NCI-H524 (cell line): ENCODE data around the gene POTEC.
"Not testable (repeated sequence)": the region's sequence is repeated elsewhere in the genome, so short reads cannot be mapped to it uniquely, and the experiment has no call there.

Experiments
- DNase-seq, 2 experiments: peaks; one replicate each; lab custom pipeline; 2025; lab: John Stamatoyannopoulos, UW

Gene POTEC

GRCh38 chr18:14543446-14543964 is at the start of gene POTEC:
POTEC (minus strand) TSS chr18:14543600; CDS start chr18:14543146, 454 bp downstream.
- DNase-seq, result not testable (repeated sequence)

DNA sequence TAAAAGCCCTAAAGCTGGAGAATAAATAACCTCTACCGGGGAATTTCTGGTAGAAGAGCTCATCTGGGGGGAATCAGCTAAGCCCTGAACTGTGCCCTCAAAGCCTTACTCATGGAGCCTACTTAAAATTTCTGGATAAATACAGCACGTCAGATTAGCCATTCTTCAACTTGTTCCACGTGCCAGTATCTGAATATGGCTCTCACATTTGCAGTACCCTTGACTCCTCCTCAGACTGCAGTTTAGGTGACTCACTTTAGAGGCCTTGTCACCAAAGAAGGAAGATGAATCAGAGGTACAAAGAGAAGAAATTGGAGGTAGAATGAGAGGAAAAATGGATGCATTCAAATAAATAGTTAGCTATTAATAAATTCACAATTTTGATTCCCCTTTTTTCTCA is 34.6 kb upstream of the POTEC start:
- DNase-seq, result no peak

- not testable (repeated sequence) for DNase-seq
These were observed 16.1 kb upstream of the POTEC start for GRCh38 chr18:14559502-14559901.

- DNase-seq, result not testable (repeated sequence)
These were observed 11.7 kb downstream of the POTEC start for GRCh38 chr18:14531659-14532058.

- not testable (repeated sequence) for DNase-seq
These were observed 32.7 kb downstream of the POTEC start for GRCh38 chr18:14510707-14511106.

DNA sequence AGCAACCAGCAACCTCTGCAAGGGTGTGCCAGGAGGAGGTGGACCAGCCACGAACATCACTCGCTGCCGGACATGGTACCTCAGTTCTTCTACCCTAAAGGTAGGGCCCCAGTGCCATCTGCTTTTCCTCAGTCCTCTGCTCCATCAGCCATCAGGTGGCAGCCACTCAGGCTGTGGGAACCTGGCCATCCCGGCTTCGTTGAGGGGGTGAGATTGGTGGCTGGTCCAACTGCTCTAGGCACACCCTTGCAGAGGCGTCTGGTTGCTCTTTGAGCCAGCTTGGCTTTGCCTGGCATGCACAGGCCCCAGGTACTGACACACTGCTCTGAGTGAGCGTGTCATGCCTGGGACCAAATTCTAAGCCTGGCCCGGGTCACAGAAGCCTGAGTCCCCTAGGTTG is 39.7 kb downstream of the POTEC start:
- not testable (repeated sequence) for DNase-seq

- DNase-seq, result peak; percentile 66 to 85
These were observed 41.5 kb downstream of the POTEC start for GRCh38 chr18:14501894-14502293.

DNA sequence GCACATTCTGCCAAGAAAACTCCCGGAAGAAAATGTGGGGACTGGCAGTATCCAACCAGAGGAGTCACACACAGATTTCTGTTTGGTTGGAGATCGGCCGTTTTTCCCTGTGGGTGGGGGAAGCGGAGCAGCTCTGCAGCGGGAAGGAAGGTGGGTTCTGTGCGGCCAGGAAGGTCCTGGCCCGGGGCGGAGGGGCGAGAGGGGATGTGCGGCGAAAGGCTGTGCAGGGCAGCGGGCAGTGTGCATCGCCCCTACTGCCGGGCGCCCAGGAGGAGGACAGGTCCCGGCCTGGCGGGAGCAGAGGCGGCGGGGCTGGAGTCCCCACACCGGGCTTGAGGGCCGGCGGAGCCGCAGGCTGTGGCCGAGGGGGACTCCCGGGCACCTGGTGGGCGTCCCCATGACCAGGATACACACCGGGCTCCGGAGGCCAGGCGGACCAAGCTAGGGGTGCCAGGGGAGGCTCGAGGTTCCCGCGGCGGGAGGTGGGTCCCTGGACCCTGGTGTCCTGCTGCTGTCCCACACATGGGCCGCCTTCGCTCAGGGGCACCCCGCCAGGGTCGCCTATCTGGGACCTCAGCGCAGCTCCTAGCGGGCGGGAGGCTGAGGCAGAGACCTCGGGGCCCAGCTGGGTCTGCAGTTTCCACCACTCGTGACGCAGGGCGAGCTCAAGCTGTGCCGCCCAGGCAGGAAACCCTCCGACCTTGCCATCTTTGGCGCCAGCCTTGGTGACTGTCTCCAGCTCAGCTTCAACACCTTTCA is 54.0 kb downstream of the POTEC start:
- DNase-seq, result not testable (repeated sequence)

DNA sequence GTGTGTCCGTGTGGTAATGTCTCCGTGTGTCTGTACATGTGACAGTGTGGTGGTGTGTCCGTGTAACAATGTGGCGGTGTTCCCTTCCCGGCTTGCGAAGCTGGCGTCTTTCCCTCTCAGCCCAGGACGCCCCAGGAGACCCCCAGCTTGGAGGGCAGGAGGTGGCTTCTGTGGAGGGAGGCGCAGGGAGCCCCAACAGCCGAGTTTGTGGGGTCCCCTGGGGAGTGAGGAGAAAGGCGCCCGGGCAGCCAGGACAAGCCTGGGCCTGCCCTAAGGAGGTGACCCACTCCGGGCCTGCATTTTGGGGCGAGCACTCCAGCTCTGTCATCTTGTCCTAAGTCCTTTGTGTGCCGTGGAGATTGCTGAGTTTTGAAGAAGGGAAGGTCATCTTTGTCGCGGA is 54.6 kb downstream of the POTEC start:
- DNase-seq, result not testable (repeated sequence)

- not testable (repeated sequence) for DNase-seq
These were observed 56.3 kb downstream of the POTEC start for GRCh38 chr18:14486926-14487580.

DNA sequence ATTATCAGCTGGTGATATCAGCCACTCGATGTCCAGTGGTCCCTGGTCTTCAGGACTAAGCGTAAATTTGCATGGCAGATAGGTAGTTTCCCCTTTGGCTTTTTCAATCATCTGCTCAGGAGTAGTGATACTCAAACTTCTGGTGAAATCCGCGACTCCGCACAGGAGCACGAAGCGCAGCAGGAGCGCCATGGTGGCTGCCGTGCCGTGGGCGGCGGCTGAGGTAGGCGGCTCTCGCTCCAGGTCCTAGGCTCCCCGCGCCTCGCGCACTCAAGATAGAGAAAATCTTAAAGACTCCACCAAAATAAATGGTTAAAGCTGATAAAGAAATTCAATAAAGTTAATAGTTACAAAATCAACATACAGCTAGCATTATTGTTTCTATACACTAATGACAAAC is 64.3 kb downstream of the POTEC start:
- DNase-seq, result not testable (repeated sequence)

DNA sequence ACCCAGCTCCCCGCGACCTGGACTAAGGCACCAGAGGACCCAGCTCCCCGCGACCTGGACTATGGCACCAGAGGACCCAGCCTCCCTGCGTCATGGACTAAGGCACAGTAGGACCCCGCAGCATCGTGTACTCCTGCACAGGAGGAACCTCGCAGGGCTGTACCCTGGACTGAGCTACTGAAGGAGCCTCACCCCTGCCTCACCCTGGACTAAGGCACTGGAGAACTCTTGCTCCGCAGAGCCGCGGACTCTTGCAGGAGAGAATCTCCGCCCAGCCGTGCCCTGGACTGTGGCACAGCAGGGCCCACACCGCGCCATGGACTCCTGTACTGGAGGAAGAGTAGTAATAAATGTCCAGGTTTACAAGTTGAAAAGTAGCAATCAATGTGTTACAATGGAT is 67.9 kb downstream of the POTEC start:
- DNase-seq, result not testable (repeated sequence)

- DNase-seq, result not testable (repeated sequence)
These were observed 68.6 kb downstream of the POTEC start for GRCh38 chr18:14474752-14475151.

DNA sequence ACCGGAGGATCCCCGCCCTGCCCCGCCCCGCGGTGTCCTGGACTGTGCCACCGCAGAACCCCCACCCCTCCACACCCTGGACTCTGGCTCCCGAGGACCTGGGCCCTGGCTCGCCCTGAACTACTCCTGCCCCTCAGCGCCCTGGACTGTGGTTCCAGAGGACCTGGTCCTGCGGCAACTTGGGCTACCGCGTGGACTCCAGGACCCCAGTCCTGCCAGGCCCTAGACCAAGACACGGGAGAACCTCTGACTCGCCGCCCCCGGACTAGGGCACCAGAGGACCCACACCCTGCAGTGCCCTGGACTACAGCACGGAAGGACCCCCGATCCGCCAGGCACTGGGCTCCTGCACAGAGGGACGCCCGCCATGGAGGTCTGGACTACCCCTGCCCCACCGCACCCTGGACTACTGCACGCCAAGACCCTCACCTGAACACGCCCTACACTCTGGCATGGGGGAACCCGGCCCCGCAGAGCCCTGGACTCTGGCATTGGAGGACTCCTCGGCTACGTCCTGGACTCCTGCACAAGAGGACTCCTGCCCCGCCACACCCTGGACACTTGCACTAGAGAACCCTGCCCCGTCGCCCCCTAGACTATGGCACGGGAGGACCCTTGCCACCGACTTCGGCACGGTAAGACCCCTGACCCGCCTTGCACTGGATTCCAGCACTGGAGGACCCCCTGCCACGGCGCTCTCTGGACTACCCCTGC is 69.2 kb downstream of the POTEC start:
- DNase-seq, result not testable (repeated sequence)

- DNase-seq, result not testable (repeated sequence)
These were observed 70.0 kb downstream of the POTEC start for GRCh38 chr18:14473250-14474006.

GRCh38 chr18:14471286-14471685 is 72.1 kb downstream of the POTEC start:
- not testable (repeated sequence) for DNase-seq

DNA sequence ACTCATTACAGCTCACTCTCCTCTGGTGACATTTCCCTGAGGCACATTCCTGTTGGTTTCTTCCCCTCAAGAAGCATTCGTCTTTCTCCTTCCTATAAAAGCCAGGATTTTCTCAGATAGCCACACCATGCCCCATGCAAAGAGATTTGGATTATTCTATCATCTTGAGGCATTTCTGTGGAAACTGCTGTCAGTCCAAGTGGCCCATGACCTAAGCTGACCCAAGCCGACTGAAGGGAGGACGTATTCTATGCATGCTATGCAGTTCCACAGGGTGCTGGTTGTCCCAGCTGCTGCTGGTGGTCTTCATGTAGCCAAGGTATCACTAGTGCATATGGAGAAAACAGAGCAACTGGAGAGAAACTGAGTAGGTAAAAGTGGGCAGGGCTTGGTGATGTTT is 73.0 kb downstream of the POTEC start:
- not testable (repeated sequence) for DNase-seq

GRCh38 chr18:14470046-14470445 is 73.4 kb downstream of the POTEC start:
- not testable (repeated sequence) for DNase-seq

GRCh38 chr18:14465989-14466388 is 77.4 kb downstream of the POTEC start:
- DNase-seq, result not testable (repeated sequence)
